Urinary bladder (tissue), 4 donors: Measurements from ENCODE around the gene CUEDC2. TPM values are rescaled to one million over a fixed set of nuclear protein-coding genes. Genes with fewer than 3 reads are reported as not detected.

Source experiments
- DNase-seq: peaks from one replicate; pipeline ENCODE4 v3.0.0-alpha.2; 2015; ENCODE audit errors: extremely low spot score
- H3K27ac ChIP-seq: one replicate; pipeline ENCODE4 v1.5.1; 2013; ENCODE audit warnings: low read depth, mild to moderate bottlenecking, moderate library complexity
- H3K36me3 ChIP-seq: one replicate; pipeline ENCODE4 v1.6.1; 2013; ENCODE audit warnings: mild to moderate bottlenecking, moderate library complexity; ENCODE audit not compliant: insufficient read depth
- H3K4me1 ChIP-seq: one replicate; pipeline ENCODE4 v1.6.1; 2013; ENCODE audit warnings: mild to moderate bottlenecking, moderate library complexity; ENCODE audit not compliant: insufficient read depth
- H3K4me3 ChIP-seq: one replicate; pipeline ENCODE4 v1.5.1; 2013; ENCODE audit warnings: low read depth, low read length
- WGBS: extraction: QIAGEN DNeasy Blood & Tissue Kit; methylation state at CpG from one replicate; pipeline ENCODE4 v1.1.7; 2013; 5-methylcytosine and 5-hydroxymethylcytosine counted together
- polyA plus RNA-seq: library from polyadenylated mRNA; stranded (reverse); fragments of 200-250 nt; gene quantifications from one replicate; pipeline ENCODE4 v1.2.3, GENCODE V29; 2013
- total RNA-seq: library from RNA; depleted of rRNA; stranded (reverse); fragments of >200 nt; gene quantifications from one replicate; pipeline ENCODE4 v1.2.3, GENCODE V29; 2014
- donor health status: healthy with polysubstance abuse.
- donor health status: healthy.

The CUEDC2 gene
- total and polyA plus RNA-seq, 2 donors = 26.9 to 77.9 TPM

GRCh38 chr10:102397222-102398171, 34.9 kb downstream of the CUEDC2 start:
- H3K27ac ChIP-seq = no peak overlapping the region
- no peak for DNase-seq
- 88% methylated on average over 14 of the region's 14 CpGs for WGBS
- H3K4me3 ChIP-seq = no peak overlapping the region
- peaks cover 2% of the 10 kb centered on the region for H3K36me3 ChIP-seq
- no peaks in the 10 kb centered on the region for H3K4me1 ChIP-seq

GRCh38 chr10:102396730-102397151, 35.6 kb downstream of the CUEDC2 start:
- no peaks in the 10 kb centered on the region for H3K4me1 ChIP-seq
- no peak overlapping the region for H3K4me3 ChIP-seq
- H3K36me3 ChIP-seq = peaks cover 2% of the 10 kb centered on the region
- WGBS = 84% methylated on average over 12 of the region's 12 CpGs
- no peak overlapping the region for H3K27ac ChIP-seq
- no peak for DNase-seq

- H3K27ac ChIP-seq = peak overlapping the region; percentile 76
- no peaks in the 10 kb centered on the region for H3K4me1 ChIP-seq
- peak overlapping the region; percentile 63 for H3K4me3 ChIP-seq
- WGBS = 39% methylated on average over 4 of the region's 4 CpGs
- peaks cover 1% of the 10 kb centered on the region for H3K36me3 ChIP-seq
- DNase-seq = no peak
Observed at GRCh38 chr10:102396317-102396650, 36.1 kb downstream of the CUEDC2 start.

- H3K36me3 ChIP-seq = no peaks in the 10 kb centered on the region
- H3K27ac ChIP-seq = peak within 1 kb of the TSS; percentile 97
- peak; percentile 67 for DNase-seq
- H3K4me1 ChIP-seq = no peaks in the 10 kb centered on the region
- H3K4me3 ChIP-seq = peak within 1 kb of the TSS; percentile 63
- WGBS = under 1% methylated on average over 42 of the region's 42 CpGs
Observed at GRCh38 chr10:102395400-102396316, 36.7 kb downstream of the CUEDC2 start, which contains the start of gene NFKB2. Gene NFKB2 (plus strand): TSS chr10:102395705. CDS start chr10:102395960, 255 bp downstream.

GRCh38 chr10:102394801-102395399, 37.5 kb downstream of the CUEDC2 start:
- Histone ChIP-seq H3K36me3 (no peaks in the 10 kb centered on the region), H3K4me3 (peak overlapping the region; percentile 63), H3K4me1 (no peaks in the 10 kb centered on the region), H3K27ac (peak overlapping the region; percentile 97)
- under 1% methylated on average over 35 of the region's 35 CpGs for WGBS
- no peak for DNase-seq

- H3K36me3 ChIP-seq = no peaks in the 10 kb centered on the region
- WGBS = under 1% methylated on average over 71 of the region's 71 CpGs
- DNase-seq = peak; percentile 88
- H3K4me3 ChIP-seq = peak overlapping the region; percentile 63
- no peaks in the 10 kb centered on the region for H3K4me1 ChIP-seq
- peak overlapping the region; percentile 97 for H3K27ac ChIP-seq
Observed at GRCh38 chr10:102394079-102394800, 38.1 kb downstream of the CUEDC2 start.

GRCh38 chr10:102393411-102394078, 38.8 kb downstream of the CUEDC2 start:
- H3K4me1 ChIP-seq = no peaks in the 10 kb centered on the region
- H3K36me3 ChIP-seq = no peaks in the 10 kb centered on the region
- 31% methylated on average over 30 of the region's 30 CpGs for WGBS
- H3K27ac ChIP-seq = peak overlapping the region; percentile 97
- DNase-seq = no peak
- H3K4me3 ChIP-seq = peak overlapping the region; percentile 63

GRCh38 chr10:102392306-102392705, 40.1 kb downstream of the CUEDC2 start:
- H3K36me3 ChIP-seq = no peaks in the 10 kb centered on the region
- no peak for DNase-seq
- no peak overlapping the region for H3K4me3 ChIP-seq
- 87% methylated on average over 5 of the region's 5 CpGs for whole genome bisulfite sequencing
- no peaks in the 10 kb centered on the region for H3K4me1 ChIP-seq
- no peak overlapping the region for H3K27ac ChIP-seq

- DNase-seq = no peak
- no peaks in the 10 kb centered on the region for H3K36me3 ChIP-seq
- 85% methylated on average over 3 of the region's 3 CpGs for WGBS
- H3K4me1 ChIP-seq = no peaks in the 10 kb centered on the region
- H3K4me3 ChIP-seq = no peak overlapping the region
- H3K27ac ChIP-seq = no peak overlapping the region
Observed at GRCh38 chr10:102389894-102390293, 42.5 kb downstream of the CUEDC2 start.

- DNase-seq = no peak
- peaks cover 9% of the 10 kb centered on the region for H3K36me3 ChIP-seq
- no peaks in the 10 kb centered on the region for H3K4me1 ChIP-seq
- H3K4me3 ChIP-seq = no peak overlapping the region
- 73% methylated on average over 4 of the region's 4 CpGs for WGBS
- H3K27ac ChIP-seq = no peak overlapping the region
Observed at GRCh38 chr10:102384606-102385429, 47.6 kb downstream of the CUEDC2 start.

- H3K4me3 ChIP-seq = no peak overlapping the region
- no peaks in the 10 kb centered on the region for H3K4me1 ChIP-seq
- DNase-seq = no peak
- 38% methylated on average over 6 of the region's 6 CpGs for WGBS
- H3K27ac ChIP-seq = no peak overlapping the region
- H3K36me3 ChIP-seq = peaks cover 11% of the 10 kb centered on the region
Observed at GRCh38 chr10:102384053-102384452, 48.3 kb downstream of the CUEDC2 start.

- WGBS = 91% methylated on average over 8 of the region's 8 CpGs
- H3K4me1 ChIP-seq = no peaks in the 10 kb centered on the region
- H3K27ac ChIP-seq = no peak overlapping the region
- peaks cover 11% of the 10 kb centered on the region for H3K36me3 ChIP-seq
- DNase-seq = no peak
- H3K4me3 ChIP-seq = no peak overlapping the region
Observed at GRCh38 chr10:102382871-102383270, 49.5 kb downstream of the CUEDC2 start.
